Activated T-cell treated with anti-CD3 and anti-CD28 coated beads for 1 hour (primary cell): ENCODE data around the gene GANC.
"Not testable (repeated sequence)": the region's sequence is repeated elsewhere in the genome, so short reads cannot be mapped to it uniquely, and the experiment has no call there.

Experiments used
- DNase-seq: peaks from one replicate; pipeline ENCODE4 v3.0.0-alpha.2; 2020; ENCODE audit warnings: low read depth

GANC gene

GRCh38 chr15:42282926-42283325 lies 9.9 kb downstream of the GANC start:
- no peak for DNase-seq

- no peak for DNase-seq
These were observed 10.7 kb downstream of the GANC start for GRCh38 chr15:42283671-42284070.

GRCh38 chr15:42284551-42284950 lies 11.6 kb downstream of the GANC start:
- DNase-seq: no peak

- no peak for DNase-seq
These were observed 12.0 kb downstream of the GANC start for GRCh38 chr15:42285034-42285433.

GRCh38 chr15:42286445-42287029 lies 13.5 kb downstream of the GANC start:
- no peak for DNase-seq

- no peak for DNase-seq
These were observed 14.9 kb downstream of the GANC start for GRCh38 chr15:42287931-42288330.

- no peak for DNase-seq
These were observed 16.2 kb downstream of the GANC start for GRCh38 chr15:42289166-42289565.

GRCh38 chr15:42301004-42301403 lies 28.0 kb downstream of the GANC start:
- not testable (repeated sequence) for DNase-seq

- DNase-seq: no peak
These were observed 33.7 kb downstream of the GANC start for GRCh38 chr15:42306681-42307080.

- DNase-seq: no peak
These were observed 40.5 kb downstream of the GANC start for GRCh38 chr15:42313463-42313862.

- DNase-seq: no peak
These were observed 41.8 kb downstream of the GANC start for GRCh38 chr15:42314818-42315217.

- DNase-seq: no peak
These were observed 42.5 kb downstream of the GANC start for GRCh38 chr15:42315521-42315920.

GRCh38 chr15:42316282-42316805 lies 43.3 kb downstream of the GANC start:
- DNase-seq: not testable (repeated sequence)

- DNase-seq: no peak
These were observed 46.2 kb downstream of the GANC start for GRCh38 chr15:42319206-42319605.

GRCh38 chr15:42324308-42324707 lies 51.3 kb downstream of the GANC start:
- no peak for DNase-seq

- DNase-seq: no peak
These were observed 56.2 kb downstream of the GANC start for GRCh38 chr15:42329161-42329560.

GRCh38 chr15:42329992-42330391 lies 57.0 kb downstream of the GANC start:
- DNase-seq: no peak

GRCh38 chr15:42331235-42331634 lies 58.2 kb downstream of the GANC start:
- DNase-seq: no peak

GRCh38 chr15:42332331-42332730 lies 59.3 kb downstream of the GANC start:
- no peak for DNase-seq

- no peak for DNase-seq
These were observed 62.1 kb downstream of the GANC start for GRCh38 chr15:42335074-42335473.

GRCh38 chr15:42336650-42337049 lies 63.6 kb downstream of the GANC start:
- DNase-seq: not testable (repeated sequence)

GRCh38 chr15:42337104-42337503 lies 64.1 kb downstream of the GANC start:
- not testable (repeated sequence) for DNase-seq

GRCh38 chr15:42338500-42338899 lies 65.5 kb downstream of the GANC start:
- DNase-seq: no peak

GRCh38 chr15:42343596-42344232 lies 70.7 kb downstream of the GANC start:
- DNase-seq: no peak
